Ascending aorta (tissue), 2 donors: ENCODE data around the gene ARID1B. TPM values are rescaled to one million over a fixed set of nuclear protein-coding genes. Genes with fewer than 3 reads are reported as not detected.

Experiments
- DNase-seq, 2 donors: peaks; one replicate each; pipeline ENCODE4 v3.0.0-alpha.2; 2019; ENCODE audit warnings: low spot score in 2 of 2
- H3K27ac ChIP-seq, 2 donors: fragments of 200-600 bp; sonication (generic); one replicate each; pipeline ENCODE4 v1.5.1; 2016 to 2017; ENCODE audit warnings: mild to moderate bottlenecking in 1 of 2
- H3K27me3 ChIP-seq: fragments of 200-600 bp; sonication (generic); one replicate; pipeline ENCODE4 v1.5.1; 2017
- H3K36me3 ChIP-seq, 2 donors: fragments of 200-600 bp; sonication (generic); one replicate each; pipeline ENCODE4 v1.5.1; 2016
- H3K4me1 ChIP-seq, 2 donors: fragments of 200-600 bp; sonication (generic); one replicate each; pipeline ENCODE4 v1.5.1; 2016 to 2017; ENCODE audit warnings: mild to moderate bottlenecking in 1 of 2
- H3K4me3 ChIP-seq, 2 donors: fragments of 200-600 bp; sonication (generic); one replicate each; pipeline ENCODE4 v1.5.1; 2016 to 2017; ENCODE audit warnings: mild to moderate bottlenecking in 1 of 2
- H3K9me3 ChIP-seq, 2 donors: fragments of 200-600 bp; sonication (generic); one replicate each; pipeline ENCODE4 v1.5.1; 2016
- intact Hi-C: fragments of 100-400 bp; cut with DNase I; formaldehyde crosslinking; loops from one replicate; pipeline ENCODE4 v1.15.1; 2023
- total RNA-seq: library from RNA; depleted of rRNA; stranded (reverse); fragments of >200 nt; gene quantifications from one replicate; pipeline ENCODE4 v1.1.0, GENCODE V29; 2016
- TF ChIP-seq, protein P1 (sequence below), 3 experiments: fragments of 200-600 bp in 2 of 3; fragments of 450-650 bp in 1 of 3; sonication (generic) in 2 of 3; IDR thresholded peaks; one replicate each; pipeline ENCODE4 v1.5.1; 2016 to 2019; ENCODE audit warnings: antibody characterized with exemption in 3 of 3, mild to moderate bottlenecking in 1 of 3, moderate library complexity in 1 of 3

The ARID1B gene
- total RNA-seq, 1 donor from 2014 or later, result 97.9 TPM

DNA sequence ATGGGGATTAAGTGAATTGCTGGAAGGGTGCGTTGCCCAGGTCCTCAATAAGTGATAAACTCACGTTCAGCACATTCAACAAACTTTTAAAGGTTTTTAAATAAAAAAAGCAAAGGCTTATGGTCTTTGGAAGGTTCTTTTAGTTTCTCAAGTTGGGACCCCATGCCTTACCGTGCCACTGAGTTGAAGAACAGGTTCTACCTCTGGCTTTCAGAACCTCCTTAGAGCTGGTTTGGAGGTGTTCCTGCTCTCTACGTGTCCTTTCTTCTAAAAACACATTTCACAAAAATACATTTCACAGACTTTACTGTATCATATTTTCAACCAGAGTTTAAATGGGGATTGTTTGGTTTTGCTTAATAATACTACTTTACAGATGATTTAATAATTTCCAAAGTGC, 29.0 kb downstream of the ARID1B start:
- TF ChIP-seq, protein P1, sequence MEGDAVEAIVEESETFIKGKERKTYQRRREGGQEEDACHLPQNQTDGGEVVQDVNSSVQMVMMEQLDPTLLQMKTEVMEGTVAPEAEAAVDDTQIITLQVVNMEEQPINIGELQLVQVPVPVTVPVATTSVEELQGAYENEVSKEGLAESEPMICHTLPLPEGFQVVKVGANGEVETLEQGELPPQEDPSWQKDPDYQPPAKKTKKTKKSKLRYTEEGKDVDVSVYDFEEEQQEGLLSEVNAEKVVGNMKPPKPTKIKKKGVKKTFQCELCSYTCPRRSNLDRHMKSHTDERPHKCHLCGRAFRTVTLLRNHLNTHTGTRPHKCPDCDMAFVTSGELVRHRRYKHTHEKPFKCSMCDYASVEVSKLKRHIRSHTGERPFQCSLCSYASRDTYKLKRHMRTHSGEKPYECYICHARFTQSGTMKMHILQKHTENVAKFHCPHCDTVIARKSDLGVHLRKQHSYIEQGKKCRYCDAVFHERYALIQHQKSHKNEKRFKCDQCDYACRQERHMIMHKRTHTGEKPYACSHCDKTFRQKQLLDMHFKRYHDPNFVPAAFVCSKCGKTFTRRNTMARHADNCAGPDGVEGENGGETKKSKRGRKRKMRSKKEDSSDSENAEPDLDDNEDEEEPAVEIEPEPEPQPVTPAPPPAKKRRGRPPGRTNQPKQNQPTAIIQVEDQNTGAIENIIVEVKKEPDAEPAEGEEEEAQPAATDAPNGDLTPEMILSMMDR (IDR thresholded peaks at IDR 0.05), result no peak
- H3K27me3 ChIP-seq, result no peaks in the 10 kb centered on the region
- no peak overlapping the region for H3K27ac ChIP-seq
- DNase-seq, result no peak
- peaks cover 0 to 19% of the 10 kb centered on the region in 2 donors for H3K4me1 ChIP-seq
- no peaks in the 10 kb centered on the region for H3K9me3 ChIP-seq
- no peak overlapping the region for H3K4me3 ChIP-seq
- H3K36me3 ChIP-seq, result no peaks in the 10 kb centered on the region
- intact Hi-C loops, result no loop called here

DNA sequence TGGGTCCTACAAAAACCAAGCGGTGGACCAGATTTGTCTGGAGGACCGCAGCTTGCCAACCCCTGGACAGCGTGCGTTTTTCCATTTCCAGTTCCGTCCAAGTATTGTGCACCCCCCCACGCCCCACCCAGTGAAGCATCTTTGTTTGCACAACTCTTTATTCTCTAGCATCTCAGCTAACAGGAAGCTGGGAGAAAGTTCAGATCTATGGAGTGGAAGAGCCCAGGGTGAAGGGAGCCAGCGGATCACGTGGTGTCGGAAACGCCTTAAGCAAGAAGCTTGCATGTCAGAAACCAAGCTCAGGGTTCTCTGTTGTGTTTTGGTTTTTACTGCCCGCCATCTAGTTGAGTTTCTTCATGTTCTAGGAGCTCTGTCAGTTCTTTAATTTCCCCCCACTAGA, 29.9 kb downstream of the ARID1B start:
- Histone ChIP-seq H3K4me1 (peaks cover 0 to 19% of the 10 kb centered on the region in 2 donors), H3K27me3 (no peaks in the 10 kb centered on the region), H3K4me3 (no peak overlapping the region), H3K9me3 (no peaks in the 10 kb centered on the region), H3K36me3 (no peaks in the 10 kb centered on the region), H3K27ac (no peak overlapping the region)
- intact Hi-C loops, result no loop called here
- TF ChIP-seq, protein P1 (IDR thresholded peaks at IDR 0.05), result no peak
- DNase-seq, result no peak

- H3K9me3 ChIP-seq, result no peaks in the 10 kb centered on the region
- intact Hi-C loops, result no loop called here
- DNase-seq, result no peak
- H3K4me1 ChIP-seq, result peaks cover 0 to 19% of the 10 kb centered on the region in 2 donors
- TF ChIP-seq, protein P1 (IDR thresholded peaks at IDR 0.05), result no peak
- no peaks in the 10 kb centered on the region for H3K27me3 ChIP-seq
- H3K27ac ChIP-seq, result no peak overlapping the region
- H3K4me3 ChIP-seq, result no peak overlapping the region
- H3K36me3 ChIP-seq, result no peaks in the 10 kb centered on the region
Measured at GRCh38 chr6:156807795-156808194, 30.6 kb downstream of the ARID1B start.

DNA sequence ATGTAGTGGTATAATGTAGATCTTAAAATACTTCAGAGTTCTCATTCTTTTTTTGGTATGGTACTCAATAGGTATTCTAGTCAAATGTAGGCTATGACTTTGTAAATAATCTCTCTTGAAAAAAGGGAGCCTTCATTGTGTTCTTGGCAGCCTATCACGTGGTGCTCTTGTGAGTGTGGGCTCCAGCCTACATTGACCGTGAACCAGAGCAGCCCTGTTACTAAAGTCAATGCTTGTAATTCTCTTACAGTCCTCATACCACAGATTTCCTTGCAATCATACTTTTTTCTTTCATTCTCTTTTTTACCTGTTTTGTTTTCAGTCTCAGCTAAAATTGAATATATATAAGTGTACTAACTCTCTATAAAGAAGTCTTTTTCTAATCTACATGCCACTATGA, 31.1 kb downstream of the ARID1B start:
- DNase-seq, result no peak
- H3K4me1 ChIP-seq, result peaks cover 0 to 19% of the 10 kb centered on the region in 2 donors
- H3K36me3 ChIP-seq, result no peaks in the 10 kb centered on the region
- H3K27me3 ChIP-seq, result no peaks in the 10 kb centered on the region
- intact Hi-C loops, result no loop called here
- TF ChIP-seq, protein P1 (IDR thresholded peaks at IDR 0.05), result no peak
- no peaks in the 10 kb centered on the region for H3K9me3 ChIP-seq
- H3K27ac ChIP-seq, result no peak overlapping the region
- no peak overlapping the region for H3K4me3 ChIP-seq

GRCh38 chr6:156809034-156809433, 31.9 kb downstream of the ARID1B start:
- Histone ChIP-seq H3K9me3 (no peaks in the 10 kb centered on the region), H3K4me3 (no peak overlapping the region), H3K27ac (no peak overlapping the region), H3K27me3 (no peaks in the 10 kb centered on the region), H3K36me3 (no peaks in the 10 kb centered on the region), H3K4me1 (peaks cover 0 to 19% of the 10 kb centered on the region in 2 donors)
- TF ChIP-seq, protein P1 (IDR thresholded peaks at IDR 0.05), result no peak
- intact Hi-C loops, result no loop called here
- no peak for DNase-seq
